Skeletal muscle tissue (tissue), 4 donors: ENCODE results near the gene PXDN. TPM values are rescaled to one million over a fixed set of nuclear protein-coding genes. Genes with fewer than 3 reads are reported as not detected.

Source experiments
- H3K27ac ChIP-seq: one replicate; pipeline ENCODE4 v1.7.0; 2013; ENCODE audit warnings: mild to moderate bottlenecking, low read depth, low read length, inconsistent platforms
- H3K27me3 ChIP-seq, 3 donors: one replicate each; pipeline ENCODE4 v1.7.0; 2013; ENCODE audit warnings: low read length in 3 of 3; ENCODE audit not compliant: control insufficient read depth in 3 of 3, insufficient read depth in 3 of 3
- H3K36me3 ChIP-seq, 3 donors: one replicate each; pipeline ENCODE4 v1.7.0; 2013; ENCODE audit warnings: low read length in 3 of 3; ENCODE audit not compliant: control insufficient read depth in 3 of 3, insufficient read depth in 3 of 3
- H3K4me1 ChIP-seq, 3 donors: one replicate each; pipeline ENCODE4 v1.7.0; 2013; ENCODE audit warnings: low read length in 3 of 3, mild to moderate bottlenecking in 3 of 3; ENCODE audit not compliant: control insufficient read depth in 3 of 3, insufficient read depth in 3 of 3
- H3K4me3 ChIP-seq, 3 donors: one replicate each; pipeline ENCODE4 v1.7.0; 2013; ENCODE audit warnings: low read length in 3 of 3
- H3K9ac ChIP-seq, 3 donors: one replicate each; pipeline ENCODE4 v1.7.0; 2013; ENCODE audit warnings: low read length in 3 of 3, mild to moderate bottlenecking in 3 of 3, moderate library complexity in 2 of 3, low read depth in 1 of 3
- H3K9me3 ChIP-seq, 3 donors: one replicate each; pipeline ENCODE4 v1.7.0; 2013; ENCODE audit warnings: low read length in 3 of 3; ENCODE audit not compliant: control insufficient read depth in 3 of 3
- total RNA-seq: library from RNA; depleted of rRNA; stranded (reverse); fragments of >200 nt; gene quantifications from one replicate; pipeline ENCODE4 v1.2.3, GENCODE V29; 2014
- donor health status: Osteomylitis.

The PXDN gene
- total RNA-seq, 1 donor from 2014 or later: 106 TPM

DNA sequence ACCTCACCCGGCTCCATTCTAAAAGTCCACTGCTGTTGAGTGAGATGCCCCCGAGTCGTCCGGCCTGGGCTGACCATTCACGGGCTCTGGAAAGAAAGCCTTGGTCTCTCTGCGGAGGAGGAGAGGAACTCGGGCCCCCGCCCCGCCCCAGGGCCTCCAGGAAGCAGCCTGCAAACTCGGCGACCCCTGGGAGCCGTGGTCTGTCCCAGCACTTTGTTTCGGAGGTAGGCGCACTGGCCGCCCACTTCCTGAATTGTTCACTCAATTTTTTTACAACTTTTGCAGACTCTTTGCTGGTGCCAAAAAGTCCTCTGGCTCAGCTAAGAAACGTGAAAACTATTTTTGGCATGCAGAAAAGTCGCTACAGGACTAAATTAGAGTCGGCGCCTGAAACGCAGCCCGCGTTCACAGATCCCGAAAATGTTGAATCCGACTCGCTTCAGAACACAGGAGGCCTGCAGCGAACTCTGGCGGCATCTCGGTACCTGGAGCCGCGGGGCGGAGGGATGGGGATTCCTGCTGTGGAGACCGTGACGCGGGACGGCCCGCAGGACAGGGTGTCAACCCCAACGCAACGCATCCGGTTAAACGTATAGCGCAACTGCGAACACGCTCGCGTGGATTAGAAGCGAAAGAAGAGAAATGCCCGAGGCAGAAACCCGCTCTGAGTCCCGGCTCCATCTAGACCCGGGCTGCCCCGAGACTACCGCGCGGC lies 1.5 kb downstream of the PXDN start:
- Histone ChIP-seq H3K9ac (peak overlapping the region; percentile 50 to 57 (median 57)), H3K9me3 (no peaks in the 10 kb centered on the region), H3K36me3 (no peaks in the 10 kb centered on the region), H3K27me3 (peaks cover 17 to 43% (median 33%) of the 10 kb centered on the region in 3 donors), H3K27ac (peak overlapping the region; percentile 86), H3K4me3 (peak overlapping the region; percentile 63 to 79 (median 70)), H3K4me1 (peaks cover 15 to 27% (median 21%) of the 10 kb centered on the region in 3 donors)

DNA sequence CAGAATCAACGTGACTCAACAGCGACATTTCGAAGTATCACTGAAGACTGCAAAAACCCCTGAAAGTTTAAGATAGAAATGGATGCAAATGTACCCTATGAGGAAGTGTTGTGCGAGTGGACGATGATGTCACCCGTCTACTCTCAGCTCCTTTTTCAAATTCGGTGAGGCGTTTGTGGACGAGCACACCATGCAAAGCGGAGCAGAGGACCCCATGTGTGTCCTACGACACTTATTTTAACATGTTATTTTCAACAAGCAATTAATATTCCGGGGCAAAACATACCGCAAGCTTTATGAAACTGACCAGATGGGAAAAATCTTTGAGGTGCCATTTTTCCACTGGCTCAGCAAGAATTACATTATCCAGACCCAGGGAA lies 2.0 kb downstream of the PXDN start:
- peak overlapping the region in 2 of 3 donors; percentile 8 to 50 for H3K9ac ChIP-seq
- peaks cover 15 to 27% (median 21%) of the 10 kb centered on the region in 3 donors for H3K4me1 ChIP-seq
- H3K27me3 ChIP-seq: peaks cover 17 to 39% (median 33%) of the 10 kb centered on the region in 3 donors
- H3K36me3 ChIP-seq: no peaks in the 10 kb centered on the region
- peak overlapping the region in 1 of 3 donors; percentile 70 for H3K4me3 ChIP-seq
- H3K27ac ChIP-seq: peak overlapping the region; percentile 86
- H3K9me3 ChIP-seq: no peaks in the 10 kb centered on the region

DNA sequence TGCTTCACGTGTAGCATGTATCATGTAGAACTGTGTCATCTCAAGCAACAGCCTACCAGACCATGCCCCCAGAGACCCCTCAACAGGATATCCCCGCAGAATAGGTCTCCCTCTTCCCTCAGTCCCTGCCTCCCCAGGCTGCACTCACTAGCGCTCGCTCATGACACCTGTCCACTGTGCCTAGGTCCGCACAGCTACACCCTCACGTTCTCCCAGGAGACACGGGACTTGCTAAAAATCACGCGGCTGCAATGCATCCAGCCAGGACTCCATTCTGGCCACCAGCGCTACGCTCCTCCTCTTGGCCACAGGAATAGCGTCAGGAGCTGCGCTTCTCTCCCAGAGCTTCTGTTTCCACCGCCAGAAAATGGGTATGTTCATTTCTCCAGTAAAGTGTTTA lies 2.5 kb downstream of the PXDN start:
- Histone ChIP-seq H3K36me3 (no peaks in the 10 kb centered on the region), H3K9me3 (no peaks in the 10 kb centered on the region), H3K27ac (no peak overlapping the region), H3K4me1 (peaks cover 15 to 30% (median 21%) of the 10 kb centered on the region in 3 donors), H3K9ac (no peak overlapping the region), H3K4me3 (peak overlapping the region in 1 of 3 donors; percentile 70), H3K27me3 (peaks cover 12 to 35% (median 30%) of the 10 kb centered on the region in 3 donors)

DNA sequence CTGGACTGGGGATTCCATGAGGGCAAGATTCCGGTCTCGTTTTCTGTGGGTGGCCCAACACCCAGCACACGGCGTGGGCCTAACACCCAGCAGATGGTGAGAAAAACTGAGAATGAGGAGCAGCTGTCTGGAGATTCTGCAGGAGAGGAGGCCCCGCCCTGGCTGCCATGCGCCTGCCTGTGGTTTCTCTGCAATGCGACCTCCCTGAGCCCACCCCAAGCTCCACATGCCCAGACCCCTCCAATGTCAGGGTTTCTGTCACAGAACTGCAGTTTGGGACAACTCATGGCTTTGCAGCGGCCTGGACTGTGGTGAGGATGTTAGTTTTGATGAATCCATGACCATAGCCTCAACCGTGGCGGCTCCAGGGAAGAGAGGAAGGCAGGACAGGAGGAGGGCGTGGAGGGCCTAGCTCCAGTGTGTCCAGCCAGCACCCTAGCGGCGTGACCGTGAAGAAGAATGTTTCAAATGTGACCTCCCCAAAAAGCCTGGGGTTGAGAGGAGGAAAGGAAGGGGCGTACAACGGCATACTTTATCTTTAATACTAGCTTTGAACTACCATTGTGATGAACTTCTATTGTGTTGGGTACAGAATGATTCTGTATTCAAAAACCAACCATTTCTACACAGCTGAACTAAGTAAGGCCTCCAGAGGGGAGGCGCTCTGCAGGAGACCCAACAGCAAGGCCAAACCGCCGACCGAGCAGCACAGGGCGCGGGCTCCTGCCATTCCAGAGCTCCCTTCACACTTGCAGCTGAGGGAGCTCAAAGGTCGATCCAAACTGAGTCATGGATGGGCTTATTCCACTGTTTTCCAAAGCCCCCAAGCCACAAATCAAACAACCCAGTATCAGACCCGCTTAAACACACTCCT lies 3.4 kb downstream of the PXDN start:
- Histone ChIP-seq H3K9me3 (no peaks in the 10 kb centered on the region), H3K27ac (peak overlapping the region; percentile 44), H3K27me3 (peaks cover 9 to 26% (median 21%) of the 10 kb centered on the region in 3 donors), H3K4me1 (peaks cover 15 to 33% (median 21%) of the 10 kb centered on the region in 3 donors), H3K4me3 (no peak overlapping the region), H3K9ac (no peak overlapping the region), H3K36me3 (no peaks in the 10 kb centered on the region)

DNA sequence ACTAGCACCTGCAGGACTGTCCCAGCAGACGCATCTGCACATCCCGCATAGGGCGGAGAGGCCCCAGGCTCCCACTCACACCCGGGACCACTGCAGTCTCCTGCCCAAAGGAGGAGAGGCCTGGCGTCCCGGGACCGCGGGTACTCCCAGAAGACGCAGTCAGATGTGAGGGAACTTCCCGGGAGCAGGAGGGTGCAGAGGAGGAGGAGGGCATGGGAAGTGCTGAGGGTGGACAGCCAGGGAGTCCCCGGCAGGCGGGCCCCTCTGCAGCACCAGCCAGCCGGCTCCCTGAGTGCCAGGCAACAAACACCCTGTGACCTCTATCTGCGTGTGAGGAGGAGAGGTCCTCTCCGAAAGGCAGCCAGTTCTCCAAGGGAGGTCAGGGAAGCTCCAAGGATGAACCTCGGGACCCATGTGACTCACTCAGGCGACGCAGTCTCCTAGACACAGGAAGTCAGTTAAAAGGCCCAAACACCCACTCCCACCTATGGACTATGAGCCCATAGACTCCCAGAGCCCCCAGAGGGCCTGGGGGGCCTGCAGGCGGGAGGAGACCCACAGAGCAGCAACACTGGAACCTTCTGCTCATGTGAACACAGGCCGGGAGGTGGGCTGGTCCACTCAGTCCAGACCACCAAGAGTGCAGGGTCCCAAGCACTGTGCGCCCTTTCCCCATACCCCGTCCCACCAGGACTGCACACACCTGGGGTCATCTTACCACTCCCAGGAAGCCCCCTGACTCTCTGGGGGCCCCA lies 4.2 kb downstream of the PXDN start:
- peaks cover 0 to 3% (median 2%) of the 10 kb centered on the region in 3 donors for H3K9me3 ChIP-seq
- H3K9ac ChIP-seq: no peak overlapping the region
- H3K4me3 ChIP-seq: no peak overlapping the region
- peak overlapping the region; percentile 44 for H3K27ac ChIP-seq
- H3K27me3 ChIP-seq: peaks cover 6 to 18% (median 13%) of the 10 kb centered on the region in 3 donors
- no peaks in the 10 kb centered on the region for H3K36me3 ChIP-seq
- peaks cover 9 to 28% (median 16%) of the 10 kb centered on the region in 3 donors for H3K4me1 ChIP-seq

DNA sequence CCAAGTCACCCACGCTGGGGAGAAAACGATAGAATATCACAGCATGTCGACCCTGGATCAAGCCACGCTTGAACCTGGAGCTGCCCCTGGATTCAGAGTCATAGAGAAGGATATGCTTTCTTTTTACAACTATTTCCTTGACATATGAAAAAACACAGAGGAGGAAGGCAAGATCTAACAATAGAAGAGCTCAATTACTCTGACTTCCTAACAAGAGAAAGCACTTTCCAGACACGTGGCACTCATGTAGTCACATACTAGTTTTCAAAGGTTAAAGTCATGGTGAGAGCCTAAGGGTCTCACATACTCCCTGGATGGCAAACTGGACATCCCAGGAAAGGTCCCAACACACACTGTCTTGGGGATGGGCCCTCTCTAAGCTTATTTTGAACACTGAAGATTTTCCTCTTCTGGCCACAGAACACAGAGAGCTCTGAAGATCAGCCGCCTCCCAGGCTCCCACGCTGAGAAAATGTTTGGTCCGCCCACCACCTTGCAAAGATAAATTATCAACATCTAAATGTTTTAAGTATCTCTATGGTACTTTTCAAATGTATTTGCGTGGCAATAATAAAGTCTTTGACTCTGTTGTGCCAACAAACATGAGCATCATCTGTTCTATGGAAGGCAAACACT lies 4.9 kb downstream of the PXDN start:
- no peak overlapping the region for H3K4me3 ChIP-seq
- peaks cover 6 to 11% (median 11%) of the 10 kb centered on the region in 3 donors for H3K27me3 ChIP-seq
- peak overlapping the region; percentile 61 for H3K27ac ChIP-seq
- no peak overlapping the region for H3K9ac ChIP-seq
- H3K9me3 ChIP-seq: peaks cover 0 to 3% (median 2%) of the 10 kb centered on the region in 3 donors
- H3K36me3 ChIP-seq: no peaks in the 10 kb centered on the region
- H3K4me1 ChIP-seq: peaks cover 7 to 23% (median 16%) of the 10 kb centered on the region in 3 donors

DNA sequence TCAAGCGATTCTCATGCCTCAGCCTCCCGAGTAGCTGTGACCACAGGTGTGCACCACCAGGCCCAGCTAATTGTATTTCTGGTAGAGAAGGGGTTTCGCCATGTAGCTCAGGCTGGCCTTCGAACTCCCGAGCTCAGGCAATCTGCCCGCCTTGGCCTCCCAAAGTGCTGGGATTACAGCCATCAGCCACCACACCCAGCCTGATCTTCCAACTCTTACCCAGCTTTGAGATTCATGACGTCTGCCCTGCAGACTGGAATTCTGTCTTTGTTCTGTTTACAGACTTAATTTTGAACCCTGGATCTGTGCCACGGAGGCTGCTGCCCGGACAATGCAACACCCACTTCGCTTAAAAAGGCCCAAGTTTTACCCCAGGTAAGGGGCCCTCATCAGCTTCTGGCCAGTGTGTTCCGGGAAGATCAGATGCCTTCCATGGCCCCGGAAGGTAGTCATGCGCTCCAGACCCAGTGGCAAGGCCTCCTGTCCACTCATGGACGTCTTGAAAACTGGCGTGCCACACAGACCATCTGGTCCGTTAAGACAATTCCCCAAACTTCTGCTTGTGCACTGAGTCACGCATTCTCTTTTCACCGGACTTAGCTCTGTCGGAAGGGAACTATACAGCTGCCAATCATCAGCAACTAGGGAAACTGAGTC lies 5.5 kb downstream of the PXDN start:
- no peak overlapping the region for H3K4me3 ChIP-seq
- no peak overlapping the region for H3K9ac ChIP-seq
- peaks cover 6 to 11% (median 8%) of the 10 kb centered on the region in 3 donors for H3K27me3 ChIP-seq
- H3K27ac ChIP-seq: peak overlapping the region; percentile 61
- H3K9me3 ChIP-seq: peaks cover 0 to 3% (median 2%) of the 10 kb centered on the region in 3 donors
- peaks cover 7 to 23% (median 16%) of the 10 kb centered on the region in 3 donors for H3K4me1 ChIP-seq
- H3K36me3 ChIP-seq: no peaks in the 10 kb centered on the region

DNA sequence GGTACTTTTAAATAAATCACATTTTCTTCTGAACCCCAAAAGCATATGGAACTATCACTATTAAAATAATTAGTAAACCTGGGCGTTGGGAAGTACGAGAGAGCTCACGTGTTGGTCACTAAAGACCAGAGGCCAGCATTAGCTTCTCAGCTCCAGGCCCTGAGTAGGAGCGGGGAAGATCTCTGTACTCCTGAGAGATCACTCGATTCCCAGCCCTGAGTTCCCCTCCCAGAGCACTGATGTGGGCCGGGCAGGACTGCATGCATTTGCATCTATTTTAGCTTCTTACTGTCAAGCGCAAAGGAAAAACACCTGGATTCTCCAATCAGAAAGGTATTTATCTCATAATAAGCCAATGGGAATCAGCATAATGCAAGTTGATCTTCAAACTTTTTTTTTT lies 6.2 kb downstream of the PXDN start:
- H3K4me1 ChIP-seq: peaks cover 7 to 23% (median 16%) of the 10 kb centered on the region in 3 donors
- H3K4me3 ChIP-seq: no peak overlapping the region
- H3K9me3 ChIP-seq: peaks cover 0 to 3% (median 2%) of the 10 kb centered on the region in 3 donors
- no peak overlapping the region for H3K27ac ChIP-seq
- no peaks in the 10 kb centered on the region for H3K36me3 ChIP-seq
- no peak overlapping the region for H3K9ac ChIP-seq
- peaks cover 6 to 11% (median 8%) of the 10 kb centered on the region in 3 donors for H3K27me3 ChIP-seq
